Body of pancreas (tissue), 4 donors: ENCODE data around the gene LRRC40. TPM values are rescaled to one million over a fixed set of nuclear protein-coding genes. Genes with fewer than 3 reads are reported as not detected.
"Not testable (repeated sequence)": the region's sequence is repeated elsewhere in the genome, so short reads cannot be mapped to it uniquely, and the experiment has no call there.

Source experiments
- ATAC-seq: fragments of 150-250 bp; one replicate; pipeline ENCODE4 v1.9.1; 2016
- DNase-seq, 4 donors: peaks; one replicate each; pipeline ENCODE4 v3.0.0-alpha.2; 2019
- H3K27ac ChIP-seq, 4 donors: fragments of 200-600 bp; sonication (generic); 1 replicate in 3 of 4; 2 replicates in 1 of 4; pipeline versions ENCODE4 v1.5.1 to v1.6.1; 2016 to 2019; ENCODE audit warnings: mild to moderate bottlenecking in 1 of 4, mixed read lengths in 1 of 4, moderate library complexity in 1 of 4
- H3K27me3 ChIP-seq, 2 donors: fragments of 200-600 bp; sonication (generic); one replicate each; pipeline ENCODE4 v1.6.0; 2016; ENCODE audit warnings: mild to moderate bottlenecking in 1 of 2
- H3K36me3 ChIP-seq, 2 donors: fragments of 200-600 bp; sonication (generic); replicated peaks in 1 of 2; 2 replicates each; pipeline ENCODE4 v1.5.1; 2016; ENCODE audit warnings: low read depth in 2 of 2; ENCODE audit not compliant: insufficient read depth in 1 of 2
- H3K4me1 ChIP-seq: fragments of 200-600 bp; sonication (generic); one replicate; pipeline ENCODE4 v1.6.0; 2016
- H3K4me3 ChIP-seq, 2 donors: fragments of 200-600 bp; sonication (generic); 1 replicate in 1 of 2; 2 replicates in 1 of 2; pipeline ENCODE4 v1.5.1; 2016 to 2019
- H3K9me3 ChIP-seq, 3 donors: fragments of 200-600 bp; sonication (generic); 1 replicate in 2 of 3; 2 replicates in 1 of 3; pipeline ENCODE4 v1.5.1; 2016
- CTCF ChIP-seq, 7 experiments: fragments of 450-650 bp in 4 of 7; fragments of 200-600 bp in 3 of 7; sonication (generic) in 3 of 7; IDR thresholded peaks; one replicate each; pipeline ENCODE4 v1.5.1; 2016 to 2019; ENCODE audit warnings: antibody characterized with exemption in 7 of 7
- POLR2A ChIP-seq, 3 donors: fragments of 450-650 bp; IDR thresholded peaks; one replicate each; pipeline ENCODE4 v1.6.1; 2016; ENCODE audit warnings: antibody characterized with exemption in 3 of 3, mild to moderate bottlenecking in 2 of 3
- WGBS, 2 donors: methylation state at CpG; one replicate each; pipeline ENCODE4 v1.1.5; 2017; 5-methylcytosine and 5-hydroxymethylcytosine counted together
- intact Hi-C: fragments of 100-400 bp; cut with DNase I; formaldehyde crosslinking; loops from one replicate; pipeline ENCODE4 v1.15.1; 2023
- total RNA-seq, 2 donors: library from RNA; depleted of rRNA; stranded (reverse); fragments of >200 nt; gene quantifications; one replicate each; pipeline ENCODE4 v1.1.0, GENCODE V29; 2016

Gene LRRC40
- total RNA-seq, 2 donors from 2014 or later: 3.3 to 7.3 TPM

GRCh38 chr1:70211541-70211940, 6.2 kb upstream of the LRRC40 start:
- no peak overlapping the region for H3K27ac ChIP-seq
- TF ChIP-seq CTCF (IDR thresholded peaks at IDR 0.05) (no peak), POLR2A (IDR thresholded peaks at IDR 0.05) (no peak)
- H3K4me1 ChIP-seq: peaks cover 13% of the 10 kb centered on the region
- DNase-seq (no peak), ATAC-seq (no peak)
- intact Hi-C loops: no loop called here
- H3K4me3 ChIP-seq: no peak overlapping the region
- H3K27me3 ChIP-seq: no peaks in the 10 kb centered on the region
- H3K9me3 ChIP-seq: no peaks in the 10 kb centered on the region
- no peaks in the 10 kb centered on the region for H3K36me3 ChIP-seq

GRCh38 chr1:70210820-70211219, 5.4 kb upstream of the LRRC40 start:
- H3K4me1 ChIP-seq: peaks cover 16% of the 10 kb centered on the region
- ATAC-seq (no peak), DNase-seq (no peak)
- H3K4me3 ChIP-seq: no peak overlapping the region
- intact Hi-C loops: no loop called here
- H3K27me3 ChIP-seq: no peaks in the 10 kb centered on the region
- WGBS, 2 donors: 74 to 81% methylated on average over 1 of the region's 1 CpG
- no peak for TF ChIP-seq CTCF (IDR thresholded peaks at IDR 0.05)
- H3K27ac ChIP-seq: no peak overlapping the region
- no peaks in the 10 kb centered on the region for H3K9me3 ChIP-seq
- H3K36me3 ChIP-seq: no peaks in the 10 kb centered on the region

- no peak for TF ChIP-seq CTCF (IDR thresholded peaks at IDR 0.05)
- TF ChIP-seq POLR2A (IDR thresholded peaks at IDR 0.05): no peak
- Histone ChIP-seq H3K27ac (no peak overlapping the region), H3K27me3 (no peaks in the 10 kb centered on the region), H3K36me3 (no peaks in the 10 kb centered on the region), H3K4me3 (no peak overlapping the region), H3K4me1 (peaks cover 29% of the 10 kb centered on the region), H3K9me3 (no peaks in the 10 kb centered on the region)
- ATAC-seq (no peak), DNase-seq (no peak)
- intact Hi-C loops: no loop called here
- WGBS, 2 donors: 91 to 94% methylated on average over 7 of the region's 7 CpGs
Measured at GRCh38 chr1:70208292-70208691, 2.9 kb upstream of the LRRC40 start.

- TF ChIP-seq CTCF (IDR thresholded peaks at IDR 0.05): no peak
- ATAC-seq (no peak), DNase-seq (no peak)
- Histone ChIP-seq H3K9me3 (no peaks in the 10 kb centered on the region), H3K4me3 (no peak overlapping the region), H3K4me1 (peaks cover 29% of the 10 kb centered on the region), H3K36me3 (no peaks in the 10 kb centered on the region), H3K27me3 (no peaks in the 10 kb centered on the region), H3K27ac (no peak overlapping the region)
- 76 to 77% methylated on average over 4 of the region's 4 CpGs for WGBS, 2 donors
- intact Hi-C loops: no loop called here
Measured at GRCh38 chr1:70207492-70207891, 2.1 kb upstream of the LRRC40 start.

GRCh38 chr1:70206833-70207232, 1.5 kb upstream of the LRRC40 start:
- intact Hi-C loops, H3K36me3 ChIP-seq, H3K27ac ChIP-seq, ATAC-seq, H3K27me3 ChIP-seq, H3K4me3 ChIP-seq, DNase-seq, H3K9me3 ChIP-seq: not testable (repeated sequence)
- H3K4me1 ChIP-seq: peaks cover 29% of the 10 kb centered on the region
- WGBS, 2 donors: 69 to 74% methylated on average over 17 of the region's 17 CpGs
